Nephron progenitor cell (in vitro differentiated cells): ENCODE data around the gene TEX29.

Source experiments
- DNase-seq: peaks from one replicate; pipeline ENCODE4 v3.0.0; 2021
- H3K27ac Mint-ChIP-seq: 2 replicates; pipeline ENCODE4 v1.8.0; 2021; ENCODE audit warnings: mild to moderate bottlenecking, moderate library complexity, mixed read lengths
- H3K27me3 Mint-ChIP-seq: 2 replicates; pipeline ENCODE4 v1.8.0; 2021; ENCODE audit warnings: mild to moderate bottlenecking, low read depth, mixed read lengths; ENCODE audit not compliant: poor library complexity
- H3K36me3 Mint-ChIP-seq: 2 replicates; pipeline ENCODE4 v1.8.0; 2021; ENCODE audit warnings: low read depth, mixed read lengths
- H3K4me1 Mint-ChIP-seq: 2 replicates; pipeline ENCODE4 v1.8.0; 2021; ENCODE audit warnings: mixed read lengths
- H3K4me3 Mint-ChIP-seq: 2 replicates; pipeline ENCODE4 v1.8.0; 2021; ENCODE audit warnings: mild to moderate bottlenecking, moderate library complexity, mixed read lengths
- H3K9me3 Mint-ChIP-seq: 2 replicates; pipeline ENCODE4 v1.8.0; 2021; ENCODE audit warnings: mild to moderate bottlenecking, moderate library complexity, mixed read lengths
- TF ChIP-seq, protein P1 (sequence below): fragments of 200-600 bp; sonication (generic); IDR thresholded peaks from 2 replicates; pipeline ENCODE4 v1.5.0; 2021; ENCODE audit warnings: antibody characterized with exemption

TEX29 gene

DNA sequence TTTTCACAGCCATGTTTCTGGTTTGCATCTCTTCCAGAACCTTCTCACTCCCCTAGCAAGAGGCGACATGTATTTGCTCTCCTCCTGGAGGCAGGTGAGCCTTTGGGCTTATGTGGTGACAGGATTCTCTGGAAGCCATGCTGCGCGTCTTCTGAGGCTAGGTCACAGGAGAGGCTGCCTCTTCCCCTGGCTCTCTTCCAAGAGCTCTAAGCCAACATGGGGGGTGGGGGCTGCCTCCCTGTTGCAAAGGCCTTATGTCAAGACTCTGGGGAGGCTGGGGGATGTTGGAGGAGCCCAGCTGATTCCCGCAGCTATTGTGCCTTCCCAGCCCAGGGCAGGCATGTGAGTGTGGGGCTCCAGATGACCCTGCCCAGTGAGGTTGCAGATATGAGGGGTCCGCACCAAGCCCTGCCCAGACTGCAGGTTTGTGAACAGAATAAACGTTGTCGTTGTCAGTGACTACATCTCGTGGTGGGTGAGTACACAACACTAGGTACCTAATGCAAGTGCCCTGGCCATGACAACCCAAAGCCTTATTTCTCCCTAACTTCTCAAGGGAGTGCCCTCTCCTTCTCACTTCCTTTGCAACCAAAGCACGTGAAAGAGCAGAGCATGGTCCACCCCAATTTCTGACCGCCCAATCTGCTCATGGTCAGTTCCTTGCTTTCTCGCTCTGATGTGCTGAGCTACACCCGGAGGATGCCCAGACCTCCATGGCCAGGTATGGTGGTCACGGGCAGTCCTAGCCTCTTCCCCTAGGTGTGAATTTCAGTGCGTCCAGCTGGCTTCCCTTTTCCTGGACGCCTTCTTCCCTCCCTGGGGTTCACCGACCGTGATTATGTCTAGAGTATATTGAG, 44.9 kb downstream of the TEX29 start:
- Mint-ChIP-seq H3K9me3 (peaks cover 7% of the 10 kb centered on the region), H3K27me3 (peaks cover 11% of the 10 kb centered on the region), H3K36me3 (no peaks in the 10 kb centered on the region), H3K4me3 (no peak overlapping the region), H3K4me1 (no peaks in the 10 kb centered on the region), H3K27ac (no peak overlapping the region)
- TF ChIP-seq, protein P1, sequence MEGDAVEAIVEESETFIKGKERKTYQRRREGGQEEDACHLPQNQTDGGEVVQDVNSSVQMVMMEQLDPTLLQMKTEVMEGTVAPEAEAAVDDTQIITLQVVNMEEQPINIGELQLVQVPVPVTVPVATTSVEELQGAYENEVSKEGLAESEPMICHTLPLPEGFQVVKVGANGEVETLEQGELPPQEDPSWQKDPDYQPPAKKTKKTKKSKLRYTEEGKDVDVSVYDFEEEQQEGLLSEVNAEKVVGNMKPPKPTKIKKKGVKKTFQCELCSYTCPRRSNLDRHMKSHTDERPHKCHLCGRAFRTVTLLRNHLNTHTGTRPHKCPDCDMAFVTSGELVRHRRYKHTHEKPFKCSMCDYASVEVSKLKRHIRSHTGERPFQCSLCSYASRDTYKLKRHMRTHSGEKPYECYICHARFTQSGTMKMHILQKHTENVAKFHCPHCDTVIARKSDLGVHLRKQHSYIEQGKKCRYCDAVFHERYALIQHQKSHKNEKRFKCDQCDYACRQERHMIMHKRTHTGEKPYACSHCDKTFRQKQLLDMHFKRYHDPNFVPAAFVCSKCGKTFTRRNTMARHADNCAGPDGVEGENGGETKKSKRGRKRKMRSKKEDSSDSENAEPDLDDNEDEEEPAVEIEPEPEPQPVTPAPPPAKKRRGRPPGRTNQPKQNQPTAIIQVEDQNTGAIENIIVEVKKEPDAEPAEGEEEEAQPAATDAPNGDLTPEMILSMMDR, result no peak
- DNase-seq, result no peak

DNA sequence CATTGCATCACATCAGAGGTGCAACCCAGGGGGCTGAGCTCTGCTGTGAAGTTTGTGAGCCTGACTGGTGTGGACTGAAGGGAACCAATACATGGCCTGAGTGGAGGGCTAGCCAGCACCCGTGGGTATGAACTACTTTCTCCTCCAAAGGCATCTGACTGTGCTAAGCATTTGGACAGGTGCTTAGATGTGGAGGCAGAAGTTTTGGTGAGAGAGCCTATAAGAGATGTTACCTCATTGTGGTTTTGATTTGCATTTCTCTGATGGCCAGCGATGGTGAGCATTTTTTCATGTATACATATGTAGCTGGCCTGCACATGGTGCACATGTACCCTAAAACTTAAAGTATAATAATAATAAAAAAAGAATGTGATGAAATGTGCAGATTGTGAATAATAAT, 46.9 kb downstream of the TEX29 start:
- H3K27me3 Mint-ChIP-seq, result peaks cover 16% of the 10 kb centered on the region
- TF ChIP-seq, protein P1, result no peak
- H3K27ac Mint-ChIP-seq, result no peak overlapping the region
- peaks cover 7% of the 10 kb centered on the region for H3K9me3 Mint-ChIP-seq
- H3K36me3 Mint-ChIP-seq, result no peaks in the 10 kb centered on the region
- no peak overlapping the region for H3K4me3 Mint-ChIP-seq
- H3K4me1 Mint-ChIP-seq, result peaks cover 6% of the 10 kb centered on the region
- no peak for DNase-seq

DNA sequence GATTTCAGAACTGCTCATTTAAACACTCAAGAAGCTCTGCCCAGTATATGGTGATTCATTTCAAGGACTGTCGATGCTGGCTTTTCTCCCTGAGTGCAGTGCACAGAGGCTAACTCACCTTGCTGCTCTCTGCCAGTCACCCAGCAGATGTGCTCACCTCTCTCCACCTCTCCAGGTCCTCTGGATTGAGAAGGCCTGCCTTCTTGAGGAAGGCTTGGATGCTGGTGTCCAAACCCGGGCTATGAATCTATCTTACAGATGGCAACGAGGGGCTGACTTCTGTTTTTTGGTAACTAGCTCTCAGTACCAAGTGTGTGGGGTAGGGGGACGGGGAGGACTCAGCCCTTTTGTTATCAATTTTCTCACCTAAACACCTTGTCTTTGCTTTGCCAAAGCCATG, 47.6 kb downstream of the TEX29 start:
- H3K27ac Mint-ChIP-seq, result no peak overlapping the region
- TF ChIP-seq, protein P1, result no peak
- peaks cover 7% of the 10 kb centered on the region for H3K9me3 Mint-ChIP-seq
- peaks cover 12% of the 10 kb centered on the region for H3K4me1 Mint-ChIP-seq
- no peak for DNase-seq
- H3K36me3 Mint-ChIP-seq, result no peaks in the 10 kb centered on the region
- H3K27me3 Mint-ChIP-seq, result peaks cover 16% of the 10 kb centered on the region
- H3K4me3 Mint-ChIP-seq, result no peak overlapping the region

DNA sequence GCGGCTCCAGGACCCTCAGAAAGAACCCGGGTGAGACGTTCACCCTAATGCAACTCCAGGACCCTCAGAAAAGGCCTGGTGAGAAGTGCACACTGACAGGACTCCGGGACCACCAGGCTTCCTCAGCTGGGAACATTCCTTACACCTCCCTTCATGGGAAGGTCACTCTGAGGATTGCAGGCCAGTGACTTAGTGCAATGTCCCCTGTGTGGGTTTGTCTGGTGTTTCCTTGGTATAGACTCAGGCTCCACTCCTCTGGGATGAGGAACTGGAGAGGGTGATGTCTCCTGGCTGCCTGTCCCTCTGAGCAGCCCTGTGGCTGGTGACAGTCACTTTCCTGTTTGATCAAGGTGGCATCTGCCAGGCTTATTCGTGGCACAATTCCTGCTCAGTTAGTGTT, 49.7 kb downstream of the TEX29 start:
- no peaks in the 10 kb centered on the region for H3K36me3 Mint-ChIP-seq
- no peak for DNase-seq
- H3K4me3 Mint-ChIP-seq, result no peak overlapping the region
- no peak overlapping the region for H3K27ac Mint-ChIP-seq
- peaks cover 12% of the 10 kb centered on the region for H3K4me1 Mint-ChIP-seq
- peaks cover 20% of the 10 kb centered on the region for H3K27me3 Mint-ChIP-seq
- TF ChIP-seq, protein P1, result no peak
- H3K9me3 Mint-ChIP-seq, result peaks cover 7% of the 10 kb centered on the region

DNA sequence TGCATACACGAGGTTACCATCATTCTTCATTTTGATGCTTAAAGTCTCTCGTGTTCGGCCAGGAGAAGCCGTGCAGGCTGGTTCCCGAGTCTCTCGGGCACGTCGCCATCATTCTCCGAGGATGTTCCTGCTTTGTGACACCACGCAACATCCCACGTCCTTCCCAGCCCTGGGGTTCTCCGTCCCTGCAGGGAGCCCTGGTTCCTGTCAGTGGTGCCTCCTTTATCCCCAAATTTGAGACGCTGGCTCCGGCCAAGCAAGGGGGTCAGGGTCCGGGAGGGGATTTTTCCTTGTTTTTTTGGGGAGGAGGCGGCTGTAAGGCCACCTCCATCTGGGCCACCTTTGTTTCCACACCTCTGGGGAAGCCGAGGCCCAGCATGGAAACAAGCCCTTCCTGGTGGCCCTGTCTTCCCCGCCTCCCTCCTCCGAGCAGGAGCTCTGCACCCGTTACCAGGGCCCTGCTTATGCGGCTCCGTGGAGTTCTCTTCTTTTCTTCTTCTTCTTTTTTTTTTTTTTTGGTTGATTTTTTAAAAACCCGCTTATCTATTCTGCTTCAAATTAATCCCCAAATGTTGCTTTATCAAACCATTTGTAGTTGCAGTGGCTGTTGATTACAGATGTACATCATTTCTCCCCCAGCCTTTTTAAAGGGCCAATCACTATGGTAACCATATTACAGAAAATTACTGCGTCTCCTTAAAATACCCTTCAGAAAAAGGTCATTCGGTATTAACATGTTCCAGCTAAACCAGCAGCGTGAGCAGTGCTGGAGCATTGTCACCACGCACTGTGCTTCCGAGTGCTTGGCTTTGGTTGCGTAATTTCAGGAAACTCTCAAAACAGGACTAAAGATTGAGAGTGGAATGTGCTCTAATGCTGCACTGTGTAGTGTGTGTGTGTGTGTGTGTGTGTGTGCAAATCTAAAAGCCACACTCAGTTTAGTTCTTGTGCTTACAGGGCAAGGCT, 50.4 kb downstream of the TEX29 start:
- no peaks in the 10 kb centered on the region for H3K36me3 Mint-ChIP-seq
- DNase-seq, result no peak
- no peak overlapping the region for H3K27ac Mint-ChIP-seq
- TF ChIP-seq, protein P1, result no peak
- no peak overlapping the region for H3K4me3 Mint-ChIP-seq
- peaks cover 7% of the 10 kb centered on the region for H3K9me3 Mint-ChIP-seq
- peaks cover 20% of the 10 kb centered on the region for H3K27me3 Mint-ChIP-seq
- peaks cover 12% of the 10 kb centered on the region for H3K4me1 Mint-ChIP-seq
